Activated CD4-positive, alpha-beta T cell treated with anti-CD3 and anti-CD28 coated beads for 36 hours (primary cell): ENCODE data around the gene KHK. TPM values are rescaled to one million over a fixed set of nuclear protein-coding genes. Genes with fewer than 3 reads are reported as not detected.

Experiments
- ATAC-seq: fragments of 200-7000 bp; cut with Tn5 transposase; one replicate; pipeline ENCODE4 v1.10.0; 2021; ENCODE audit warnings: mild to moderate bottlenecking, moderate library complexity
- CTCF ChIA-PET: fragments of 350-600 bp; sonication (Branson Sonifier 250); formaldehyde crosslinking; loops from one replicate; lab custom pipeline; 2021; ENCODE audit warnings: antibody characterized with exemption; lab: Charles Lee
- POLR2A ChIA-PET: fragments of 350-600 bp; sonication (Branson Sonifier 250); formaldehyde crosslinking; loops from one replicate; lab custom pipeline; 2021; ENCODE audit warnings: antibody characterized with exemption, inconsistent platforms; lab: Charles Lee
- DNase-seq: peaks from one replicate; pipeline ENCODE4 v3.0.0-alpha.2; 2020
- H3K27ac Mint-ChIP-seq: one replicate; pipeline ENCODE4 v1.8.0; 2021; ENCODE audit warnings: mixed read lengths
- H3K27me3 Mint-ChIP-seq: one replicate; pipeline ENCODE4 v1.8.0; 2021; ENCODE audit warnings: mixed read lengths
- H3K36me3 Mint-ChIP-seq: one replicate; pipeline ENCODE4 v1.8.0; 2021; ENCODE audit warnings: low read depth, mixed read lengths
- H3K4me1 Mint-ChIP-seq: one replicate; pipeline ENCODE4 v1.8.0; 2021; ENCODE audit warnings: mixed read lengths
- H3K4me3 Mint-ChIP-seq: one replicate; pipeline ENCODE4 v1.8.0; 2021; ENCODE audit warnings: mild to moderate bottlenecking, moderate library complexity, mixed read lengths
- H3K9me3 Mint-ChIP-seq: one replicate; pipeline ENCODE4 v1.8.0; 2021; ENCODE audit warnings: low read depth, mixed read lengths
- intact Hi-C, 2 experiments: fragments of 100-400 bp; cut with DNase I in 1 of 2; cut with micrococcal nuclease in 1 of 2; formaldehyde crosslinking; loops; one replicate each; pipeline versions ENCODE4 v1.14.2 to v1.15.1; 2022 to 2024; cut with DNase I, micrococcal nuclease
- total RNA-seq, 2 experiments: library from RNA; stranded (reverse); gene quantifications; one replicate each; pipeline ENCODE4 v1.2.3, GENCODE V29; 2021

The KHK gene
- 10 to 100 TPM; 10.6 to 12.7 TPM for total RNA-seq

DNA sequence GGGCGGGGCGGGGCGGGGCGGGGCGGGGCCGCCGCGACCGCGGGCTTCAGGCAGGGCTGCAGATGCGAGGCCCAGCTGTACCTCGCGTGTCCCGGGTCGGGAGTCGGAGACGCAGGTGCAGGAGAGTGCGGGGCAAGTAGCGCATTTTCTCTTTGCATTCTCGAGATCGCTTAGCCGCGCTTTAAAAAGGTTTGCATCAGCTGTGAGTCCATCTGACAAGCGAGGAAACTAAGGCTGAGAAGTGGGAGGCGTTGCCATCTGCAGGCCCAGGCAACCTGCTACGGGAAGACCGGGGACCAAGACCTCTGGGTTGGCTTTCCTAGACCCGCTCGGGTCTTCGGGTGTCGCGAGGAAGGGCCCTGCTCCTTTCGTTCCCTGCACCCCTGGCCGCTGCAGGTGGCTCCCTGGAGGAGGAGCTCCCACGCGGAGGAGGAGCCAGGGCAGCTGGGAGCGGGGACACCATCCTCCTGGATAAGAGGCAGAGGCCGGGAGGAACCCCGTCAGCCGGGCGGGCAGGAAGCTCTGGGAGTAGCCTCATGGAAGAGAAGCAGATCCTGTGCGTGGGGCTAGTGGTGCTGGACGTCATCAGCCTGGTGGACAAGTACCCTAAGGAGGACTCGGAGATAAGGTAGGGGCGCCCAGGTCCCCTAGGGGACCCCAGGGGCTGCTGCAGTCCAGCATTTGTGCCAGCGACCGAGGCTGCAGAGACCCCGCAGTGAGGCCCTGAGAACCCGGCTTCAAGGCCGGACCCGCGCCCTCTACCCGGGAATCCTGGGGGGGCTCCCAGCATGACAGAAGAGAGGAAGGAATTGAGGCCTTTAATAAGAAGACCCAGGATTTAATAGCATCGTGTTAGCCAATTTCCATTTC is at the start of gene KHK:
Gene KHK, plus strand, starts transcription at position 49 of the 870 bp plus-strand sequence. Its CDS starts 488 bp downstream, at position 537.
- no peaks in the 10 kb centered on the region for H3K27me3 Mint-ChIP-seq
- no peaks in the 10 kb centered on the region for H3K9me3 Mint-ChIP-seq
- ATAC-seq, result peak; percentile 13
- H3K4me3 Mint-ChIP-seq, result peak within 1 kb of the TSS; percentile 77
- intact Hi-C loops, result loop anchor here (1.0 to 5.0 kb wide), 12 partner anchors 16 to 302 kb away; partner anchors contain the start of genes AGBL5 (in 2 of the 2), CAD (in 1 of the 2), EIF2B4 (in 1 of the 2) and GTF3C2 (in 1 of the 2)
- peaks cover 18% of the 10 kb centered on the region for H3K4me1 Mint-ChIP-seq
- H3K36me3 Mint-ChIP-seq, result no peaks in the 10 kb centered on the region
- ChIA-PET POLR2A (interaction anchor here (0.9 kb wide), 1 partner anchor 36 kb away, joined by 3 read pairs; the partner anchor contains the start of gene AGBL5), CTCF (interaction anchor here (0.6 to 2.5 kb wide), 17 partner anchors 9 to 604 kb away, joined by 3 to 14 read pairs (median 4); partner anchors contain the start of genes AGBL5 and OST4)
- peak; percentile 51 for DNase-seq
- H3K27ac Mint-ChIP-seq, result peak within 1 kb of the TSS; percentile 82

DNA sequence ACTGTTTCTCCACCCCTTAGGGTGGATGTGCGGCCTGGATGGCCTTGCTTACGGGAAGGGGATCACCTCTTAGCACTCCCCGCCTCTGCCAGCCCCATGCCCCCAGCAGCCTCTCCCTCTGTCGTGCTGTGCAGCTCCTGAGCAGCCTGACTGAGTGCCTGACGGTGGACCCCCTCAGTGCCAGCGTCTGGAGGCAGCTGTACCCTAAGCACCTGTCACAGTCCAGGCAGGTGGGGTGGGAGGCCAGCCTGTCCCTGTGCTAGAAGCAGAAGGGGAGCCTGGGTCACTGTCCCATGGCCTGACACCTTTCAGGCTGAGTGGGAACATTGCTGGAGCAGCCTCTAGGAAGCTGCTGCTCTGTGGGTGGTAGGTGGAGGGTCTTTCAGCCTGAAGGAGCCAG is 48.6 kb upstream of the KHK start:
- Mint-ChIP-seq H3K27me3 (no peaks in the 10 kb centered on the region), H3K36me3 (peaks cover 70% of the 10 kb centered on the region), H3K9me3 (no peaks in the 10 kb centered on the region), H3K27ac (no peak overlapping the region), H3K4me3 (no peak overlapping the region), H3K4me1 (peaks cover 20% of the 10 kb centered on the region)
- ChIA-PET POLR2A (no interaction called here), CTCF (interaction anchor here (3.3 kb wide), 1 partner anchor 21 kb away, joined by 10 read pairs; no protein-coding TSS in a partner anchor)
- no peak for ATAC-seq
- DNase-seq, result no peak
- intact Hi-C loops, result no loop called here

DNA sequence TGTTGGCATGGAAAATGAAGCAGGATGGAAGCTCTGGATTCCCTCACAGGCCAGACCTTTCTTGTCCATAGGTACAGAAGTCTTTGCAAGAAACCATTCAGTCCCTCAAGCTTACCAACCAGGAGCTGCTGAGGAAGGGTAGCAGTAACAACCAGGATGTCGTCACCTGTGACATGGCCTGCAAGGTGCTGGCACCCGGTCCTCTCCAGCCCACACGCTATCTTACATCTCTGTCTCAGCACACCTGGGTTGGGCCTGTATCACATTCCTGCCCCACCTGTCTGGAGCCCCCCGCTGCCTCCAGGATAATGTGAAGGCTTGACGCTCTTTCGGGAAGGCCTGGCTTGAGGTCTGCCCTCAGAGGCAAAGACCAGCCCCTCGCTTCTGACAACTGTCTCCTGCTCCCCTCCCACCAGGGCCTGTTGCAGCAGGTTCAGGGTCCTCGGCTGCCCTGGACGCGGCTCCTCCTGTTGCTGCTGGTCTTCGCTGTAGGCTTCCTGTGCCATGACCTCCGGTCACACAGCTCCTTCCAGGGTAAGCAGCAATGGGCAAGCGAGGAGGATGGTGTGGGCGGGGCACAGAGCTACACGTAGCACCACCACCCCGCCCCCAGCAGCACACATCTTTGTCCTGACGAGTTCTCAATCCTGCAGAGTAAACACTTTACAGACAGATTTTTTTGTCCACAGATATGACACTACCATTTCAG is 47.8 kb upstream of the KHK start:
- Mint-ChIP-seq H3K9me3 (no peaks in the 10 kb centered on the region), H3K27ac (no peak overlapping the region), H3K4me3 (no peak overlapping the region), H3K36me3 (peaks cover 70% of the 10 kb centered on the region), H3K27me3 (no peaks in the 10 kb centered on the region), H3K4me1 (peaks cover 16% of the 10 kb centered on the region)
- CTCF ChIA-PET, result interaction anchor here (0.7 to 3.3 kb wide), 4 partner anchors 21 to 264 kb away, joined by 3 to 10 read pairs (median 3); no protein-coding TSS in a partner anchor
- no peak for DNase-seq
- ATAC-seq, result no peak
- intact Hi-C loops, result no loop called here
- POLR2A ChIA-PET, result interaction anchor here (1.3 kb wide), 1 partner anchor 13 kb away, joined by 4 read pairs; the partner anchor contains the start of gene AGBL5

DNA sequence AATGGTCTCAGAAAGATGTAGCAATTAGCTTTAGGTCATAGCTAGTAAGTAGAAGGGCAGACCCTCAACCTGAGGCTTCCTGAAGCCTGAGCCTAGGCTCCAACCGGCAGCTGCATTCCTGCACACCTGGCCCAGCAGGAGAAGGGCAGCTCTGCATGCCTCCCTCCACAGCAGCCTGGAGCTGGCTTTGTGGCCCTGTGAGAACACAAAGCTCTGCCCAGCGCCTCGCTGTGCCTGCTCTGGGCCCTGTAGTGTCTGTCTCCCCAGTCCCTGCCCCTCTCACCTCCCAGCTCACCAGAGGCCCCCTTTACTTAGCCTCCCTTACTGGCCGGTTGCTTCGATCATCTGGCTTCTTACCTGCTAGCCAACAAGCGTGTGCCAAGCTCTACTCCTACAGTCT is 47.1 kb upstream of the KHK start:
- Mint-ChIP-seq H3K27ac (no peak overlapping the region), H3K27me3 (no peaks in the 10 kb centered on the region), H3K9me3 (no peaks in the 10 kb centered on the region), H3K4me3 (no peak overlapping the region), H3K4me1 (peaks cover 9% of the 10 kb centered on the region), H3K36me3 (peaks cover 64% of the 10 kb centered on the region)
- CTCF ChIA-PET, result interaction anchor here (0.7 to 3.3 kb wide), 5 partner anchors 20 to 130 kb away, joined by 3 to 10 read pairs (median 3); no protein-coding TSS in a partner anchor
- no peak for DNase-seq
- no peak for ATAC-seq
- intact Hi-C loops, result no loop called here
- POLR2A ChIA-PET, result interaction anchor here (1.3 kb wide), 1 partner anchor 12 kb away, joined by 4 read pairs; the partner anchor contains the start of gene AGBL5

DNA sequence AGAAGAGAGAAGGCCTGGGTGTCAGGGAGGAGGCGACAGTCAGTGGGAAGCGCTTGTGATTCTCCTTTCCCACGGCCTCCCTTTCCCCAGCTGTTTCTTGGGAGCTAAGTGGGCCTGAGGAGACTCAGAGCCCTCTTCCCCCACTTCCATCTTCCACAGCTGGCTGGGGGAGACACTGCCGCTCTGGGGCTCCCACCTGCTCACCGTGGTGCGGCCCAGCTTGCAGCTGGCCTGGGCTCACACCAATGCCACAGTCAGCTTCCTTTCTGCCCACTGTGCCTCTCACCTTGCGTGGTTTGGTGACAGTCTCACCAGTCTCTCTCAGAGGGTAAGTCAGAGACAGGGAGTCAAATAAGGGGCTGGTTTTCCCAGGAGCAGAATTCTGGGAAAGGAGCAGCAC is 46.7 kb upstream of the KHK start:
- Mint-ChIP-seq H3K4me3 (no peak overlapping the region), H3K27ac (no peak overlapping the region), H3K36me3 (peaks cover 67% of the 10 kb centered on the region), H3K27me3 (no peaks in the 10 kb centered on the region), H3K4me1 (peaks cover 8% of the 10 kb centered on the region), H3K9me3 (no peaks in the 10 kb centered on the region)
- POLR2A ChIA-PET, result interaction anchor here (1.3 kb wide), 1 partner anchor 12 kb away, joined by 4 read pairs; the partner anchor contains the start of gene AGBL5
- no peak for ATAC-seq
- no peak for DNase-seq
- CTCF ChIA-PET, result interaction anchor here (0.9 to 1.2 kb wide), 4 partner anchors 11 to 130 kb away, joined by 3 to 5 read pairs (median 4); no protein-coding TSS in a partner anchor
- intact Hi-C loops, result no loop called here

DNA sequence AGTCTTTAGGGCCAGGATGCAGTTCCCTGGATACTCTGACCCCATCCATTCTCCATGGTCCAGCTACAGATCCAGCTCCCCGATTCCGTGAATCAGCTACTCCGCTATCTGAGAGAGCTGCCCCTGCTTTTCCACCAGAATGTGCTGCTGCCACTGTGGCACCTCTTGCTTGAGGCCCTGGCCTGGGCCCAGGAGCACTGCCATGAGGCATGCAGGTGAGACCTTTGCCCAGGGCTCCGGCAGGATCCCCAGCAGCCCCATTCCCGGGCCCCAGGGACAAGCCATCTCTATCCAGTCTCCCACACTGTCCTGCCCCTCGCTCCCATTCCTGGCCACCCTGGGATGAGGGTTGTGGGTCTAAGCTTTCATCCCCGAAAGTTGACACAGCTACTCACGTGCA is 46.3 kb upstream of the KHK start:
- intact Hi-C loops, result no loop called here
- H3K36me3 Mint-ChIP-seq, result peaks cover 63% of the 10 kb centered on the region
- no peak overlapping the region for H3K4me3 Mint-ChIP-seq
- no peak for DNase-seq
- ChIA-PET POLR2A (interaction anchor here (1.3 kb wide), 1 partner anchor 10 kb away, joined by 3 read pairs; no protein-coding TSS in a partner anchor), CTCF (interaction anchor here (0.5 to 1.1 kb wide), 5 partner anchors 11 to 59 kb away, joined by 3 to 5 read pairs (median 3); no protein-coding TSS in a partner anchor)
- peaks cover 4% of the 10 kb centered on the region for H3K4me1 Mint-ChIP-seq
- ATAC-seq, result no peak
- no peaks in the 10 kb centered on the region for H3K9me3 Mint-ChIP-seq
- H3K27ac Mint-ChIP-seq, result no peak overlapping the region
- H3K27me3 Mint-ChIP-seq, result no peaks in the 10 kb centered on the region

DNA sequence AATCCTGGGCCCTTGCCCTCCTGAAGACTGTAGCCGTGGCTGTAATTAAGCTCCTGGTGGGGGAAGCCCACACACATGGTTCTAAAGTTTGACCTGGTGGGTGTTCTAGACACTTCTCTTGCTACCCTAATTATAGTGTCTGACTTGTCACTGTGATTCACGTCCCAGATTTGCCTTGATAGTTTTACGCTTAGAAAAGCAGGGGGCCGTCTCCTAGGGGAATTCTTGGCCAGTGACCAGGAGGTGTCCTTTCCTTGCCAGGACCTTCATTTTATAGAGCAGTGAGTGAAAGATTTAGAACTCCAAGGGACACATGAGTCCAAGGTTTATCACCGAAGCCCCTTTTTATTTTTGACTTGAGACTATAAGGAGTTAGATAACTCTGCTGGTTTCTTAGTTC is 44.8 kb upstream of the KHK start:
- Mint-ChIP-seq H3K27me3 (no peaks in the 10 kb centered on the region), H3K4me1 (peaks cover 3% of the 10 kb centered on the region), H3K9me3 (no peaks in the 10 kb centered on the region), H3K36me3 (peaks cover 50% of the 10 kb centered on the region), H3K4me3 (no peak overlapping the region), H3K27ac (peak overlapping the region; percentile 59)
- CTCF ChIA-PET, result interaction anchor here (0.8 kb wide), 1 partner anchor 25 kb away, joined by 3 read pairs; no protein-coding TSS in a partner anchor
- POLR2A ChIA-PET, result interaction anchor here (1.3 kb wide), 1 partner anchor 9 kb away, joined by 3 read pairs; no protein-coding TSS in a partner anchor
- ATAC-seq (no peak), DNase-seq (no peak)
- intact Hi-C loops, result no loop called here

DNA sequence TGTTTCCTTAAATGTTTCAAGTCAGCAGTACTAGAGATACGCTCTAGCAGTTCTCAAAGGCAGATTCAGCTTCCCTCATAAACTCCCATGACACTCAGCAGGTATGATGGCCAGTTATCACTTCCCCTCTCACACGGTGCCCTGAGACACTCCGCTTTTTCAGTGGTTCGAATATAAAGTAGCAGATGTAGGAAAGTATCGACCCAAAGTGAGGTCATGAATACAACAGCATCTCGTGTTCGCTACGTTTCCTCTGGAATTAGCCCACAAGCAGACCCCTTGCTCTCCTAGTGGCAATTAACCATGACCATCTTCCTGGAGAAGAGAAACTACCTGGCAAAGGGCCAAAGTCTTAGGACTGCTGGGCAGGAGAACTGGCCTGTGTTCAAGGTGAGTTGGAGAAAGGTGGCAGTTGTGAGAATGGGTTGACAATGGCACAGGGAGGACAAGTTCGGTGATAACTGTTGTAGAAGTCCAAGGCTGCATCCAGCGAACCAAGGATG is 44.4 kb upstream of the KHK start:
- CTCF ChIA-PET, result interaction anchor here (0.8 kb wide), 1 partner anchor 25 kb away, joined by 3 read pairs; no protein-coding TSS in a partner anchor
- Mint-ChIP-seq H3K27me3 (no peaks in the 10 kb centered on the region), H3K9me3 (no peaks in the 10 kb centered on the region), H3K36me3 (peaks cover 46% of the 10 kb centered on the region), H3K4me3 (no peak overlapping the region), H3K27ac (peak overlapping the region; percentile 38), H3K4me1 (peaks cover 3% of the 10 kb centered on the region)
- intact Hi-C loops, result no loop called here
- DNase-seq (no peak), ATAC-seq (no peak)
- POLR2A ChIA-PET, result no interaction called here

DNA sequence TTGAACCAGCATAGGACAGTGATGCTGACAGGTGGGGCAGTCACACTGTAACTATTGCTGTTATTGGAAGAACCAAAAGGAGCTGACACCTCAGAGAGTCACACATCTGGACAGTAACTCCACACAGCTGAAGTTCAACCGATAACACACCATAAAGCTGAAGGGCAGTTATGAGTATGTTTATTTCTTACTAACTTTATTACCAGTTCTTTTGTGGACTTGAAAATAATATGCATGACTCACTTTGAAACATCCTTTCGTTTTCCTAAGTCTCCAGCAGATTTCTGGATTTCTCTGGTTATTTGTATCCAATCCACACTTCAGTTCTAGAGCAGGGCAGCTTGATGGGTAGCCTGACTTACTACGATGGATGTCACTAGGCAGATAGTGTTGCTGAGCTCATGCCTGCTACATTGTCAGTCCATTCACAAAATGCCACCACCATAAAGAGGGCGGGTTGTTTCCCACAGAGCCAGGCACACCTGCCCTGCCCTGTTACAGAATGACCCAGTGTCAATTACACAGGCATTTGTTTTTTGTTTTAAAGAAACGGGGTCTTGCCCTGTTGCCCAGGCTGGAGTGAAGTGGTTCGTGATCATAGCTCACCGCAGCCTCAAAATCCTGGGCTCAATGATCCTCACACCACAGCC is 43.5 kb upstream of the KHK start:
- no peak overlapping the region for H3K4me3 Mint-ChIP-seq
- H3K4me1 Mint-ChIP-seq, result peaks cover 5% of the 10 kb centered on the region
- DNase-seq (no peak), ATAC-seq (no peak)
- CTCF ChIA-PET, result interaction anchor here (0.7 to 1.0 kb wide), 2 partner anchors 44 to 270 kb away, joined by 3 to 4 read pairs; partner anchors contain the start of gene KHK
- H3K27me3 Mint-ChIP-seq, result no peaks in the 10 kb centered on the region
- POLR2A ChIA-PET, result no interaction called here
- no peaks in the 10 kb centered on the region for H3K9me3 Mint-ChIP-seq
- H3K27ac Mint-ChIP-seq, result no peak overlapping the region
- intact Hi-C loops, result no loop called here
- peaks cover 38% of the 10 kb centered on the region for H3K36me3 Mint-ChIP-seq
